H54 (cell line): ENCODE results near the gene GABBR2.

Experiments
- DNase-seq: peaks from one replicate; pipeline ENCODE4 v3.0.0; 2011; ENCODE audit warnings: low spot score, mixed read lengths; ENCODE audit not compliant: insufficient read length
- FAIRE-seq: peaks from 3 replicates; lab custom pipeline; 2011; peaks lifted over from hg19 to GRCh38; lab: Jason Lieb, UNC
- POLR2A ChIP-seq: IDR thresholded peaks from 2 replicates; pipeline ENCODE4 v1.6.1; 2011; ENCODE audit warnings: low read depth, mild to moderate bottlenecking, low read length

Gene GABBR2

GRCh38 chr9:98530806-98531386, 177.8 kb downstream of the GABBR2 start:
- no peak for FAIRE-seq
- no peak for TF ChIP-seq POLR2A
- DNase-seq = no peak

- no peak for FAIRE-seq
- DNase-seq = no peak
Observed at GRCh38 chr9:98530275-98530674, 178.5 kb downstream of the GABBR2 start.

GRCh38 chr9:98529841-98530240, 178.9 kb downstream of the GABBR2 start:
- TF ChIP-seq POLR2A = no peak
- no peak for DNase-seq
- no peak for FAIRE-seq

More at GRCh38 chr9:98530275-98530674, 178.5 kb downstream of the GABBR2 start:
- no peak for TF ChIP-seq POLR2A

GRCh38 chr9:98523231-98523901, 185.4 kb downstream of the GABBR2 start:
- TF ChIP-seq POLR2A = no peak
- DNase-seq (no peak), FAIRE-seq (no peak)

GRCh38 chr9:98522487-98522886, 186.2 kb downstream of the GABBR2 start:
- TF ChIP-seq POLR2A = no peak
- no peak for FAIRE-seq
- no peak for DNase-seq

GRCh38 chr9:98521141-98521540, 187.6 kb downstream of the GABBR2 start:
- FAIRE-seq (peak; percentile 98), DNase-seq (peak; percentile 71)
- TF ChIP-seq POLR2A = no peak

- TF ChIP-seq POLR2A = no peak
- DNase-seq (no peak), FAIRE-seq (no peak)
Observed at GRCh38 chr9:98520221-98520960, 188.3 kb downstream of the GABBR2 start.

- no peak for TF ChIP-seq POLR2A
- no peak for DNase-seq
- FAIRE-seq = no peak
Observed at GRCh38 chr9:98519641-98520040, 189.1 kb downstream of the GABBR2 start.

GRCh38 chr9:98518556-98518955, 190.2 kb downstream of the GABBR2 start:
- FAIRE-seq = no peak
- TF ChIP-seq POLR2A = no peak
- no peak for DNase-seq

- no peak for TF ChIP-seq POLR2A
- no peak for DNase-seq
- FAIRE-seq = no peak
Observed at GRCh38 chr9:98517761-98518160, 191.0 kb downstream of the GABBR2 start.

- no peak for TF ChIP-seq POLR2A
- FAIRE-seq = no peak
- DNase-seq = no peak
Observed at GRCh38 chr9:98516897-98517503, 191.7 kb downstream of the GABBR2 start.

GRCh38 chr9:98516205-98516896, 192.4 kb downstream of the GABBR2 start:
- FAIRE-seq (no peak), DNase-seq (no peak)
- no peak for TF ChIP-seq POLR2A

- no peak for FAIRE-seq
- TF ChIP-seq POLR2A = no peak
- no peak for DNase-seq
Observed at GRCh38 chr9:98515506-98516204, 193.1 kb downstream of the GABBR2 start.
